ENCODE measurements around the gene TMEM271. TPM values are rescaled to one million over a fixed set of nuclear protein-coding genes. Genes with fewer than 3 reads are reported as not detected.

The TMEM271 gene
- total and polyA plus RNA-seq, 4 donors, result not detected

DNA sequence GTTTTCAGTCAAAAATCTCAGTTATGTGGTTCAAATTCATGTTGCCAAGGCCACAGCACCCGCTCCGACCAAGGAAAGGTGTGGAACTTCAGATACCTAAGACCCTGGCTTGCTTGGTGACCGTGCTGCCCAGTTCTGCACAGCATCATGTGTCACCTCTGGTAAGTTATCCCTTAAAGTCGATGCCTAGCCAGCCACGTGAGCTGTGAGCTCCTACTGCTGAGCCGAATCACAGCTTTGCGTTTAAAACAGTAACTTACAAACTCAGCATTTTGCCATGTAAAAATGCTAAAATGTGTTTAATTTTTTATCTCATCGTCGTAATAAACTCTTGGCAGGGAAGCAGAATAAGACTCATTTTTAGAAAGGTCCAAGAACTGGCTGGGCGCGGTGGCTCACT lies 5.3 kb downstream of the TMEM271 start:
- no peak overlapping the region for H3K9ac ChIP-seq (ENCODE audit: insufficient read depth in 1 of 2, low read length in 2 of 2)
- H3K4me3 ChIP-seq, result no peak overlapping the region
- no peaks in the 10 kb centered on the region for H3K36me3 ChIP-seq (ENCODE audit: control insufficient read depth in 4 of 4, insufficient read depth in 4 of 4, low read length in 4 of 4)
- DNase-seq, result no peak
- peaks cover 12 to 41% (median 22%) of the 10 kb centered on the region in 3 donors for H3K27me3 ChIP-seq (ENCODE audit: control insufficient read depth in 3 of 3, insufficient read depth in 3 of 3, low read length in 2 of 3)
- peaks cover 0 to 10% (median 0%) of the 10 kb centered on the region in 4 donors for H3K9me3 ChIP-seq (ENCODE audit: control insufficient read depth in 4 of 4, insufficient read depth in 3 of 4, low read length in 3 of 4)
- H3K4me1 ChIP-seq (ENCODE audit: control insufficient read depth in 5 of 5, insufficient read depth in 5 of 5, low read length in 5 of 5), result peaks cover 0 to 9% (median 0%) of the 10 kb centered on the region in 5 donors
- no peak for ATAC-seq (ENCODE audit: insufficient read depth, low FRiP score)
- no peak for TF ChIP-seq CTCF (IDR thresholded peaks at IDR 0.05; ENCODE audit: control extremely low read depth, extremely low read depth)
- 83 to 87% methylated on average over 11 of the region's 11 CpGs for WGBS, 2 donors
- no peak overlapping the region for H3K27ac ChIP-seq (ENCODE audit: low read depth in 1 of 2, low read length in 1 of 2)

GRCh38 chr4:569958-570667 lies 6.0 kb downstream of the TMEM271 start:
- Histone ChIP-seq H3K27me3 (ENCODE audit: control insufficient read depth in 3 of 3, insufficient read depth in 3 of 3, low read length in 2 of 3) (peaks cover 12 to 41% (median 22%) of the 10 kb centered on the region in 3 donors), H3K9me3 (ENCODE audit: control insufficient read depth in 4 of 4, insufficient read depth in 3 of 4, low read length in 3 of 4) (peaks cover 0 to 10% (median under 1%) of the 10 kb centered on the region in 4 donors), H3K36me3 (ENCODE audit: control insufficient read depth in 4 of 4, insufficient read depth in 4 of 4, low read length in 4 of 4) (no peaks in the 10 kb centered on the region), H3K4me3 (no peak overlapping the region), H3K4me1 (ENCODE audit: control insufficient read depth in 5 of 5, insufficient read depth in 5 of 5, low read length in 5 of 5) (peaks cover 0 to 5% (median 0%) of the 10 kb centered on the region in 5 donors), H3K27ac (ENCODE audit: low read depth in 1 of 2, low read length in 1 of 2) (no peak overlapping the region), H3K9ac (ENCODE audit: insufficient read depth in 1 of 2, low read length in 2 of 2) (no peak overlapping the region)
- TF ChIP-seq CTCF (IDR thresholded peaks at IDR 0.05; ENCODE audit: control extremely low read depth, extremely low read depth), result no peak
- 78 to 83% methylated on average over 17 of the region's 17 CpGs for WGBS, 2 donors
- DNase-seq, result no peak
- no peak for ATAC-seq (ENCODE audit: insufficient read depth, low FRiP score)

DNA sequence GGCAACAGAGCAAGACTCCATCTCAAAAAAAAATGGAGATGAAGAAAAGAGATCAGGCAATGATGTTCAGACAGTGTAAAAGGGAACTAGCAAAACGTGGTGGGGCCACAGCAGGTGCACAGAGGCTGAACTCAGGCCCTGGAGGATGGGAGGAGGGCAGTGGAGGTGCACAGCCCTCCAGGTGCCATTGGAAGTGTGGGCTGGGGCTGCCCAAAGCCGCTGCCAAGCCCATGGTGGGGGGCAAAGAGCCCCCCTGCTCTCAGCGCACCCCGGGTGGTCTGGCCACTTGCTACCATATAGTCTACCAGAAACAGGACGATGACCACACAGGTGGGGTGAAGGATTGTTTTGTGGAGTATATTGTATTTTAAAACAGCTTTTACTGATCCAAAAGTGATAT lies 7.1 kb downstream of the TMEM271 start:
- H3K4me1 ChIP-seq (ENCODE audit: control insufficient read depth in 5 of 5, insufficient read depth in 5 of 5, low read length in 5 of 5), result no peaks in the 10 kb centered on the region
- H3K36me3 ChIP-seq (ENCODE audit: control insufficient read depth in 4 of 4, insufficient read depth in 4 of 4, low read length in 4 of 4), result no peaks in the 10 kb centered on the region
- peaks cover 12 to 35% (median 16%) of the 10 kb centered on the region in 3 donors for H3K27me3 ChIP-seq (ENCODE audit: control insufficient read depth in 3 of 3, insufficient read depth in 3 of 3, low read length in 2 of 3)
- H3K27ac ChIP-seq (ENCODE audit: low read depth in 1 of 2, low read length in 1 of 2), result no peak overlapping the region
- 74% methylated on average over 5 of the region's 5 CpGs for WGBS, 2 donors
- TF ChIP-seq CTCF (IDR thresholded peaks at IDR 0.05; ENCODE audit: control extremely low read depth, extremely low read depth), result no peak
- H3K4me3 ChIP-seq, result no peak overlapping the region
- no peak overlapping the region for H3K9ac ChIP-seq (ENCODE audit: insufficient read depth in 1 of 2, low read length in 2 of 2)
- peaks cover 0 to 10% (median under 1%) of the 10 kb centered on the region in 4 donors for H3K9me3 ChIP-seq (ENCODE audit: control insufficient read depth in 4 of 4, insufficient read depth in 3 of 4, low read length in 3 of 4)
- ATAC-seq (ENCODE audit: insufficient read depth, low FRiP score) (no peak), DNase-seq (no peak)

DNA sequence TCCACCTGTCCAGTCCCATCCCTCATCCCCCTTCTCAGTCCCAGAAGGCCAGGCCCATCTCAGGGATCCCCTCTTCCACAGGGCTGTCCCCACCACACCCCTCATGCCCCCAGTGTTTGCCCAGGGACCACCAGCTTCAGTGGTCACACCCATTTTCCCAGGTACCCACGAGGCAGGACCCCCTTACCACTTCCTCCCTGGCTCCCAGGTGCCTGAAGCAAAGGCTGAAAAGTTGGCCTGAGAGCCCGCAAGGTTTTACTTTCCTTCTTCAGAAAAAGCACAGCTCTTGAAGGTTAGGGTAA lies 7.8 kb downstream of the TMEM271 start:
- H3K4me3 ChIP-seq, result no peak overlapping the region
- 52 to 60% methylated on average over 2 of the region's 2 CpGs for WGBS, 2 donors
- no peak overlapping the region for H3K9ac ChIP-seq (ENCODE audit: insufficient read depth in 1 of 2, low read length in 2 of 2)
- no peak for ATAC-seq (ENCODE audit: insufficient read depth, low FRiP score)
- no peak overlapping the region for H3K27ac ChIP-seq (ENCODE audit: low read depth in 1 of 2, low read length in 1 of 2)
- no peak for DNase-seq
- H3K27me3 ChIP-seq (ENCODE audit: control insufficient read depth in 3 of 3, insufficient read depth in 3 of 3, low read length in 2 of 3), result peaks cover 8 to 28% (median 10%) of the 10 kb centered on the region in 3 donors
- H3K4me1 ChIP-seq (ENCODE audit: control insufficient read depth in 5 of 5, insufficient read depth in 5 of 5, low read length in 5 of 5), result no peaks in the 10 kb centered on the region
- H3K9me3 ChIP-seq (ENCODE audit: control insufficient read depth in 4 of 4, insufficient read depth in 3 of 4, low read length in 3 of 4), result peaks cover 0 to 7% (median 1%) of the 10 kb centered on the region in 4 donors
- no peak for TF ChIP-seq CTCF (IDR thresholded peaks at IDR 0.05; ENCODE audit: control extremely low read depth, extremely low read depth)
- no peaks in the 10 kb centered on the region for H3K36me3 ChIP-seq (ENCODE audit: control insufficient read depth in 4 of 4, insufficient read depth in 4 of 4, low read length in 4 of 4)
